Measurements from ENCODE around the gene DNM3. TPM values are rescaled to one million over a fixed set of nuclear protein-coding genes. Genes with fewer than 3 reads are reported as not detected.
A peak's percentile ranks its signal among the peaks of the same experiment; 100 is the strongest.

The DNM3 gene
- total and polyA plus RNA-seq, 2 donors (not counting 3 experiments of a cell fraction or from before 2014, with no cell fraction given) = 1.4 to 2.5 TPM

- peak; percentile 82 for DNase-seq (ENCODE audit: low read depth, low spot score)
- Histone ChIP-seq H3K4me2 (ENCODE audit: insufficient read depth, low read length) (peak overlapping the region; percentile 86), H3K27me3 (ENCODE audit: control insufficient read depth in 2 of 2, insufficient read depth in 2 of 2, low read length in 2 of 2) (no peaks in the 10 kb centered on the region), H3K27ac (ENCODE audit: insufficient read depth, low read depth, low read length) (peak overlapping the region; percentile 86), H4K20me1 (replicated peaks; ENCODE audit: control insufficient read depth, extremely low read depth, insufficient read depth, low read length) (no peaks in the 10 kb centered on the region), H3K9me1 (replicated peaks; ENCODE audit: control insufficient read depth, extremely low read depth, insufficient read depth, low read length) (no peaks in the 10 kb centered on the region), H3K4me1 (ENCODE audit: control insufficient read depth, extremely low read depth, insufficient read depth, low read length) (peaks cover 39% of the 10 kb centered on the region), H2AFZ (ENCODE audit: low read depth, low read length) (peak overlapping the region; percentile 74), H3K36me3 (ENCODE audit: control insufficient read depth in 2 of 2, extremely low read depth in 1 of 2, insufficient read depth in 2 of 2, low read length in 2 of 2) (no peaks in the 10 kb centered on the region), H3K9ac (replicated peaks; ENCODE audit: extremely low read depth, insufficient read depth, low read length) (peak overlapping the region; percentile 70), H3K9me3 (replicated peaks; ENCODE audit: control insufficient read depth, insufficient read depth, low read length) (no peaks in the 10 kb centered on the region), H3K4me3 (replicated peaks in 1 of 3; ENCODE audit: insufficient read depth in 1 of 3, low read depth in 1 of 3, low read length in 3 of 3) (peak overlapping the region in 1 of 3 experiments; percentile 1), H3K79me2 (ENCODE audit: control insufficient read depth, insufficient read depth, low read length) (no peaks in the 10 kb centered on the region)
- intact Hi-C loops (cut with micrococcal nuclease) (loop anchor here (1.0 to 2.0 kb wide), 3 partner anchors 24 to 239 kb away; no protein-coding TSS in a partner anchor), dilution Hi-C loops (cut with MboI; ENCODE audit: extremely low pct_ligation_motif_present, low sequenced_read_pairs) (no loop called here)
- TF ChIP-seq MYC (IDR thresholded peaks at IDR 0.05; ENCODE audit: low read depth, low read length) (no peak), POLR2AphosphoS5 (IDR thresholded peaks at IDR 0.05; ENCODE audit: insufficient read depth, low read depth, low read length) (no peak), JUN (IDR thresholded peaks at IDR 0.05; ENCODE audit: borderline replicate concordance, insufficient read depth, insufficient read length, low read depth) (peak; percentile 29)
- FAIRE-seq = peak; percentile 90
- CTCF ChIA-PET = interaction anchor here (1.2 to 1.4 kb wide), 4 partner anchors 11 to 381 kb away, joined by 3 to 5 read pairs (median 4); no protein-coding TSS in a partner anchor
- no TSS peak for BruUV-seq (replicated peaks)
- POLR2A ChIA-PET = no interaction called here
Measured at GRCh38 chr1:172383536-172383935, 542.2 kb downstream of the DNM3 start.

GRCh38 chr1:172384656-172385055 is 543.4 kb downstream of the DNM3 start:
- ChIA-PET CTCF (interaction anchor here (1.2 to 1.4 kb wide), 4 partner anchors 10 to 382 kb away, joined by 3 to 5 read pairs (median 4); no protein-coding TSS in a partner anchor), POLR2A (no interaction called here)
- peaks cover 39% of the 10 kb centered on the region for H3K4me1 ChIP-seq (ENCODE audit: control insufficient read depth, extremely low read depth, insufficient read depth, low read length)
- no peak overlapping the region for H2AFZ ChIP-seq (ENCODE audit: low read depth, low read length)
- H3K27ac ChIP-seq (ENCODE audit: insufficient read depth, low read depth, low read length) = no peak overlapping the region
- no peak overlapping the region for H3K9ac ChIP-seq (replicated peaks; ENCODE audit: extremely low read depth, insufficient read depth, low read length)
- no peak overlapping the region for H3K4me3 ChIP-seq (replicated peaks in 1 of 3; ENCODE audit: insufficient read depth in 1 of 3, low read depth in 1 of 3, low read length in 3 of 3)
- no peaks in the 10 kb centered on the region for H3K36me3 ChIP-seq (ENCODE audit: control insufficient read depth in 2 of 2, extremely low read depth in 1 of 2, insufficient read depth in 2 of 2, low read length in 2 of 2)
- no peaks in the 10 kb centered on the region for H3K9me3 ChIP-seq (replicated peaks; ENCODE audit: control insufficient read depth, insufficient read depth, low read length)
- H4K20me1 ChIP-seq (replicated peaks; ENCODE audit: control insufficient read depth, extremely low read depth, insufficient read depth, low read length) = no peaks in the 10 kb centered on the region
- dilution Hi-C loops (cut with MboI; ENCODE audit: extremely low pct_ligation_motif_present, low sequenced_read_pairs) (no loop called here), intact Hi-C loops (cut with micrococcal nuclease) (no loop called here)
- no peak overlapping the region for H3K4me2 ChIP-seq (ENCODE audit: insufficient read depth, low read length)
- no peaks in the 10 kb centered on the region for H3K79me2 ChIP-seq (ENCODE audit: control insufficient read depth, insufficient read depth, low read length)
- H3K9me1 ChIP-seq (replicated peaks; ENCODE audit: control insufficient read depth, extremely low read depth, insufficient read depth, low read length) = no peaks in the 10 kb centered on the region
- DNase-seq (ENCODE audit: low read depth, low spot score) (no peak), FAIRE-seq (no peak)
- no peaks in the 10 kb centered on the region for H3K27me3 ChIP-seq (ENCODE audit: control insufficient read depth in 2 of 2, insufficient read depth in 2 of 2, low read length in 2 of 2)
- TF ChIP-seq POLR2AphosphoS5 (IDR thresholded peaks at IDR 0.05; ENCODE audit: insufficient read depth, low read depth, low read length) = no peak
- TF ChIP-seq JUN (IDR thresholded peaks at IDR 0.05; ENCODE audit: borderline replicate concordance, insufficient read depth, insufficient read length, low read depth) = no peak
- TF ChIP-seq, protein P1, sequence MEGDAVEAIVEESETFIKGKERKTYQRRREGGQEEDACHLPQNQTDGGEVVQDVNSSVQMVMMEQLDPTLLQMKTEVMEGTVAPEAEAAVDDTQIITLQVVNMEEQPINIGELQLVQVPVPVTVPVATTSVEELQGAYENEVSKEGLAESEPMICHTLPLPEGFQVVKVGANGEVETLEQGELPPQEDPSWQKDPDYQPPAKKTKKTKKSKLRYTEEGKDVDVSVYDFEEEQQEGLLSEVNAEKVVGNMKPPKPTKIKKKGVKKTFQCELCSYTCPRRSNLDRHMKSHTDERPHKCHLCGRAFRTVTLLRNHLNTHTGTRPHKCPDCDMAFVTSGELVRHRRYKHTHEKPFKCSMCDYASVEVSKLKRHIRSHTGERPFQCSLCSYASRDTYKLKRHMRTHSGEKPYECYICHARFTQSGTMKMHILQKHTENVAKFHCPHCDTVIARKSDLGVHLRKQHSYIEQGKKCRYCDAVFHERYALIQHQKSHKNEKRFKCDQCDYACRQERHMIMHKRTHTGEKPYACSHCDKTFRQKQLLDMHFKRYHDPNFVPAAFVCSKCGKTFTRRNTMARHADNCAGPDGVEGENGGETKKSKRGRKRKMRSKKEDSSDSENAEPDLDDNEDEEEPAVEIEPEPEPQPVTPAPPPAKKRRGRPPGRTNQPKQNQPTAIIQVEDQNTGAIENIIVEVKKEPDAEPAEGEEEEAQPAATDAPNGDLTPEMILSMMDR (IDR thresholded peaks at IDR 0.05; ENCODE audit: extremely low read depth in 1 of 2, insufficient read depth in 1 of 2, low read depth in 1 of 2, low read length in 2 of 2) = no peak
- TF ChIP-seq, protein P2, sequence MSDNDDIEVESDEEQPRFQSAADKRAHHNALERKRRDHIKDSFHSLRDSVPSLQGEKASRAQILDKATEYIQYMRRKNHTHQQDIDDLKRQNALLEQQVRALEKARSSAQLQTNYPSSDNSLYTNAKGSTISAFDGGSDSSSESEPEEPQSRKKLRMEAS (IDR thresholded peaks at IDR 0.05; ENCODE audit: insufficient read depth, insufficient read length) = no peak
- TF ChIP-seq MYC (IDR thresholded peaks at IDR 0.05; ENCODE audit: low read depth, low read length) = no peak
- TF ChIP-seq GATA2 (IDR thresholded peaks at IDR 0.05; ENCODE audit: insufficient read depth, insufficient read length, low read depth, low read length) = no peak
- no peak for TF ChIP-seq FOS (IDR thresholded peaks at IDR 0.05; ENCODE audit: borderline replicate concordance, insufficient read depth, low read length)
- no peak for TF ChIP-seq POLR2A (IDR thresholded peaks at IDR 0.05; ENCODE audit: low read depth, low read length)
- no peak for TF ChIP-seq EZH2 (IDR thresholded peaks at IDR 0.05; ENCODE audit: borderline replicate concordance, low read depth, low read length, severe bottlenecking)
- BruUV-seq (replicated peaks) = no TSS peak
